ENCODE measurements around the gene ZC3H7A. TPM values are rescaled to one million over a fixed set of nuclear protein-coding genes. Genes with fewer than 3 reads are reported as not detected.

The ZC3H7A gene
- total RNA-seq, 1 experiment from 2014 or later, result 45.9 TPM

DNA sequence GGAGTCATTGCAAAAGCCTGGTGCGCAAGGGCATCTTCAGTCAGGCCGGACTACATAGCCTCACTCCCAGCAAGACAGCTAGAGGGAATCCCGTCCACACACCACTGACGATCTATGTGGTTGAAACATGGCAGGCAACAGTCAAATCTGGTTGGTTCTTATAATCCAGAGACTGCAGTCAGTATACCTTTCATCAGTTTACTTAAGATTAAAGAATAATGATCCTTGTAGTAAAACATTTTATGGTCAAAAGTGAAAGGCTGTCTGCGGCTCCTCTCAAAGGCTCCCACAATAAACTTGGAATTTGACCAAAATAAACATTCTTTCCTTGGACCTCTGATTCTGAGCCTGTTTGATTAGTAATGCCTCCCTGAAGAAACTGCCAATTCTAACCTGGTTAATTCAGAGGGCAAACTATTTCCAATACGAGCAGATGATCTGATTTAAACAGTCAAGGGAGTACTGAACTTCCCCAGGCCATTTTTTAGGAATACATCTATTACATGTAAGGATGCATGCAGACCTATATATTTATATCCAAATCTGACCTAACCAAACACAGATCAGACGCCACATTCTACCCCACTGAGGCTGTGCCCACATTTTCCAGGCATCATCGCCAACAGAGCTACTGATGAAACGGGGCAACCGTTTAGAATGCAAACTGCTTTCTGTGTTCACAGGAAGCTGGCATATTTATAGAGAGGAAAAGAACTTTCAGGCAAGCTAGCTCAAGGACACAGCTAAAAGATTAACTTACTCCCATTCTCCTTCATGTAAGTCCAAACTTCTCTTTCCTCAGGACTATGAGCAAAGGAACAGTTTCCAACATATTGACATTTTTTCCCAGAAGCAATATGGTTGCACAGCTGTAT is 39.1 kb downstream of the ZC3H7A start:
- no peaks in the 10 kb centered on the region for H3K4me1 Mint-ChIP-seq
- ATAC-seq (no peak), DNase-seq (ENCODE audit: low spot score) (no peak)
- ChIA-PET CTCF (no interaction called here), POLR2A (no interaction called here)
- H3K4me3 Mint-ChIP-seq, result no peak overlapping the region
- H3K9me3 Mint-ChIP-seq, result no peaks in the 10 kb centered on the region
- H3K27me3 Mint-ChIP-seq (ENCODE audit: low read depth), result no peaks in the 10 kb centered on the region
- no peak overlapping the region for H3K27ac Mint-ChIP-seq
- TF ChIP-seq GABPB1 (CRISPR knock-in tag; IDR thresholded peaks at IDR 0.05) (peak; percentile 49; the same call in 1 of the 2 replicates), GTF2I (CRISPR knock-in tag; conservative IDR thresholded peaks at IDR 0.05) (no peak)
- H3K36me3 Mint-ChIP-seq, result peaks cover 68% of the 10 kb centered on the region

DNA sequence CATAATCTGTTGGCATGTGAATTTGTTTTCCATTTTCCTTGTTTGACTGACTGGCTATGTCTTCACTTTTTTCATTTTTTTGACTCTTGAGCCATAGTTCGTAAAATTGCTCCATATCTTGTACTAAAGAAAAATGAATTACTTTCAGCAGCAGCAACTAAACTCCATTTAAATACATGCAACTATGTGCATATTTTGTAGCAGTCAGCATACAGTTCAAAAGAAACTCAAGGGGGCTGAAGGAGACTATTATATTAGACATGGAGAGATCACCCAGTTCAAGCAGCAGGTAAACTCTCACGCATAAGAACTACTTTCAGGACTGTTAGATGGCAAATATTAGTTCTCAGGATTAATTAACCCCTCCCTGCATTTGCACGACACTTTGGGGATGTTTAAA is 40.8 kb downstream of the ZC3H7A start:
- POLR2A ChIA-PET, result no interaction called here
- ATAC-seq, result no peak
- Mint-ChIP-seq H3K4me1 (no peaks in the 10 kb centered on the region), H3K36me3 (peaks cover 63% of the 10 kb centered on the region), H3K4me3 (no peak overlapping the region), H3K27me3 (ENCODE audit: low read depth) (no peaks in the 10 kb centered on the region), H3K9me3 (no peaks in the 10 kb centered on the region), H3K27ac (no peak overlapping the region)
- no peak for DNase-seq (ENCODE audit: low spot score)
- CTCF ChIA-PET, result no interaction called here
- no peak for TF ChIP-seq ZMAT4 (CRISPR knock-in tag; IDR thresholded peaks at IDR 0.05)
- TF ChIP-seq ZNF281 (CRISPR knock-in tag; IDR thresholded peaks at IDR 0.05), result no peak
- no peak for TF ChIP-seq NR3C1 (CRISPR knock-in tag; conservative IDR thresholded peaks at IDR 0.05; ENCODE audit: low read depth)
- TF ChIP-seq STAT6 (CRISPR knock-in tag; conservative IDR thresholded peaks at IDR 0.05; ENCODE audit: low read depth), result no peak
- no peak for TF ChIP-seq TCF7 (CRISPR knock-in tag; IDR thresholded peaks at IDR 0.05; ENCODE audit: low read depth)
- no peak for TF ChIP-seq ELF4 (CRISPR knock-in tag; IDR thresholded peaks at IDR 0.05; ENCODE audit: low read depth)
- TF ChIP-seq NFATC4 (CRISPR knock-in tag; IDR thresholded peaks at IDR 0.05), result no peak
- TF ChIP-seq ZNF317 (CRISPR knock-in tag; IDR thresholded peaks at IDR 0.05; ENCODE audit: borderline replicate concordance, low read depth), result no peak
- TF ChIP-seq, protein P1, sequence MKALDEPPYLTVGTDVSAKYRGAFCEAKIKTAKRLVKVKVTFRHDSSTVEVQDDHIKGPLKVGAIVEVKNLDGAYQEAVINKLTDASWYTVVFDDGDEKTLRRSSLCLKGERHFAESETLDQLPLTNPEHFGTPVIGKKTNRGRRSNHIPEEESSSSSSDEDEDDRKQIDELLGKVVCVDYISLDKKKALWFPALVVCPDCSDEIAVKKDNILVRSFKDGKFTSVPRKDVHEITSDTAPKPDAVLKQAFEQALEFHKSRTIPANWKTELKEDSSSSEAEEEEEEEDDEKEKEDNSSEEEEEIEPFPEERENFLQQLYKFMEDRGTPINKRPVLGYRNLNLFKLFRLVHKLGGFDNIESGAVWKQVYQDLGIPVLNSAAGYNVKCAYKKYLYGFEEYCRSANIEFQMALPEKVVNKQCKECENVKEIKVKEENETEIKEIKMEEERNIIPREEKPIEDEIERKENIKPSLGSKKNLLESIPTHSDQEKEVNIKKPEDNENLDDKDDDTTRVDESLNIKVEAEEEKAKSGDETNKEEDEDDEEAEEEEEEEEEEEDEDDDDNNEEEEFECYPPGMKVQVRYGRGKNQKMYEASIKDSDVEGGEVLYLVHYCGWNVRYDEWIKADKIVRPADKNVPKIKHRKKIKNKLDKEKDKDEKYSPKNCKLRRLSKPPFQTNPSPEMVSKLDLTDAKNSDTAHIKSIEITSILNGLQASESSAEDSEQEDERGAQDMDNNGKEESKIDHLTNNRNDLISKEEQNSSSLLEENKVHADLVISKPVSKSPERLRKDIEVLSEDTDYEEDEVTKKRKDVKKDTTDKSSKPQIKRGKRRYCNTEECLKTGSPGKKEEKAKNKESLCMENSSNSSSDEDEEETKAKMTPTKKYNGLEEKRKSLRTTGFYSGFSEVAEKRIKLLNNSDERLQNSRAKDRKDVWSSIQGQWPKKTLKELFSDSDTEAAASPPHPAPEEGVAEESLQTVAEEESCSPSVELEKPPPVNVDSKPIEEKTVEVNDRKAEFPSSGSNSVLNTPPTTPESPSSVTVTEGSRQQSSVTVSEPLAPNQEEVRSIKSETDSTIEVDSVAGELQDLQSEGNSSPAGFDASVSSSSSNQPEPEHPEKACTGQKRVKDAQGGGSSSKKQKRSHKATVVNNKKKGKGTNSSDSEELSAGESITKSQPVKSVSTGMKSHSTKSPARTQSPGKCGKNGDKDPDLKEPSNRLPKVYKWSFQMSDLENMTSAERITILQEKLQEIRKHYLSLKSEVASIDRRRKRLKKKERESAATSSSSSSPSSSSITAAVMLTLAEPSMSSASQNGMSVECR (CRISPR knock-in tag; IDR thresholded peaks at IDR 0.05; ENCODE audit: borderline replicate concordance), result no peak
- TF ChIP-seq, protein P2, sequence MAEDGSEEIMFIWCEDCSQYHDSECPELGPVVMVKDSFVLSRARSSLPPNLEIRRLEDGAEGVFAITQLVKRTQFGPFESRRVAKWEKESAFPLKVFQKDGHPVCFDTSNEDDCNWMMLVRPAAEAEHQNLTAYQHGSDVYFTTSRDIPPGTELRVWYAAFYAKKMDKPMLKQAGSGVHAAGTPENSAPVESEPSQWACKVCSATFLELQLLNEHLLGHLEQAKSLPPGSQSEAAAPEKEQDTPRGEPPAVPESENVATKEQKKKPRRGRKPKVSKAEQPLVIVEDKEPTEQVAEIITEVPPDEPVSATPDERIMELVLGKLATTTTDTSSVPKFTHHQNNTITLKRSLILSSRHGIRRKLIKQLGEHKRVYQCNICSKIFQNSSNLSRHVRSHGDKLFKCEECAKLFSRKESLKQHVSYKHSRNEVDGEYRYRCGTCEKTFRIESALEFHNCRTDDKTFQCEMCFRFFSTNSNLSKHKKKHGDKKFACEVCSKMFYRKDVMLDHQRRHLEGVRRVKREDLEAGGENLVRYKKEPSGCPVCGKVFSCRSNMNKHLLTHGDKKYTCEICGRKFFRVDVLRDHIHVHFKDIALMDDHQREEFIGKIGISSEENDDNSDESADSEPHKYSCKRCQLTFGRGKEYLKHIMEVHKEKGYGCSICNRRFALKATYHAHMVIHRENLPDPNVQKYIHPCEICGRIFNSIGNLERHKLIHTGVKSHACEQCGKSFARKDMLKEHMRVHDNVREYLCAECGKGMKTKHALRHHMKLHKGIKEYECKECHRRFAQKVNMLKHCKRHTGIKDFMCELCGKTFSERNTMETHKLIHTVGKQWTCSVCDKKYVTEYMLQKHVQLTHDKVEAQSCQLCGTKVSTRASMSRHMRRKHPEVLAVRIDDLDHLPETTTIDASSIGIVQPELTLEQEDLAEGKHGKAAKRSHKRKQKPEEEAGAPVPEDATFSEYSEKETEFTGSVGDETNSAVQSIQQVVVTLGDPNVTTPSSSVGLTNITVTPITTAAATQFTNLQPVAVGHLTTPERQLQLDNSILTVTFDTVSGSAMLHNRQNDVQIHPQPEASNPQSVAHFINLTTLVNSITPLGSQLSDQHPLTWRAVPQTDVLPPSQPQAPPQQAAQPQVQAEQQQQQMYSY (CRISPR knock-in tag; IDR thresholded peaks at IDR 0.05), result no peak
- TF ChIP-seq MLX (CRISPR knock-in tag; IDR thresholded peaks at IDR 0.05), result no peak
- TF ChIP-seq FOXP4 (CRISPR knock-in tag; IDR thresholded peaks at IDR 0.05), result no peak
- TF ChIP-seq GABPB1 (CRISPR knock-in tag; IDR thresholded peaks at IDR 0.05), result no peak
- no peak for TF ChIP-seq SP1 (CRISPR knock-in tag; conservative IDR thresholded peaks at IDR 0.05)
- no peak for TF ChIP-seq ZNF232 (CRISPR knock-in tag; IDR thresholded peaks at IDR 0.05)
